ENCODE data around the gene PAOX. TPM values are rescaled to one million over a fixed set of nuclear protein-coding genes. Genes with fewer than 3 reads are reported as not detected.

Gene PAOX
- total RNA-seq, 5 donors from 2014 or later (not counting 1 experiment from before 2014, with no cell fraction given): 4.3 to 20.0 (median 14.5) TPM

- H3K9me3 Mint-ChIP-seq: no peaks in the 10 kb centered on the region
- peaks cover 19 to 37% of the 10 kb centered on the region in 2 donors for H3K27me3 Mint-ChIP-seq
- H3K27ac ChIP-seq (ENCODE audit: low read length): no peak overlapping the region
- H3K27ac Mint-ChIP-seq: no peak overlapping the region
- no peaks in the 10 kb centered on the region for H3K4me1 ChIP-seq (ENCODE audit: control insufficient read depth in 1 of 2, extremely low read depth in 1 of 2, insufficient read depth in 2 of 2, low read length in 2 of 2)
- H3K4me3 Mint-ChIP-seq: no peak overlapping the region
- ATAC-seq (replicated peaks in 1 of 4) (no peak), DNase-seq (no peak)
- peaks cover 0 to 63% of the 10 kb centered on the region in 2 experiments for H3K27me3 ChIP-seq (replicated peaks in 1 of 2; ENCODE audit: control insufficient read depth in 2 of 2, extremely low read depth in 1 of 2, insufficient read depth in 2 of 2, low read length in 1 of 2)
- H3K9me3 ChIP-seq: no peaks in the 10 kb centered on the region
- H3K4me1 Mint-ChIP-seq: no peaks in the 10 kb centered on the region
- ChIA-PET CTCF (no interaction called here), POLR2A (no interaction called here)
- WGBS (ENCODE audit: insufficient coverage): 89% methylated on average over 8 of the region's 8 CpGs
- H3K36me3 Mint-ChIP-seq: no peaks in the 10 kb centered on the region
- no peak overlapping the region for H3K4me3 ChIP-seq (ENCODE audit: control insufficient read depth in 1 of 2, extremely low read depth in 1 of 2, low read length in 1 of 2)
- no peaks in the 10 kb centered on the region for H3K36me3 ChIP-seq (ENCODE audit: control insufficient read depth in 2 of 2, extremely low read depth in 1 of 2, insufficient read depth in 1 of 2, low read length in 1 of 2)
These were observed 29.9 kb upstream of the PAOX start for GRCh38 chr10:133349160-133349568.

GRCh38 chr10:133349577-133350011 lies 29.5 kb upstream of the PAOX start:
- Histone ChIP-seq H3K4me3 (ENCODE audit: control insufficient read depth in 1 of 2, extremely low read depth in 1 of 2, low read length in 1 of 2) (no peak overlapping the region), H3K27me3 (replicated peaks in 1 of 2; ENCODE audit: control insufficient read depth in 2 of 2, extremely low read depth in 1 of 2, insufficient read depth in 2 of 2, low read length in 1 of 2) (peaks cover 0 to 59% of the 10 kb centered on the region in 2 experiments), H3K9me3 (no peaks in the 10 kb centered on the region), H3K36me3 (ENCODE audit: control insufficient read depth in 2 of 2, extremely low read depth in 1 of 2, insufficient read depth in 1 of 2, low read length in 1 of 2) (no peaks in the 10 kb centered on the region), H3K27ac (ENCODE audit: low read length) (no peak overlapping the region), H3K4me1 (ENCODE audit: control insufficient read depth in 1 of 2, extremely low read depth in 1 of 2, insufficient read depth in 2 of 2, low read length in 2 of 2) (no peaks in the 10 kb centered on the region)
- H3K27ac Mint-ChIP-seq: no peak overlapping the region
- H3K9me3 Mint-ChIP-seq: no peaks in the 10 kb centered on the region
- 80% methylated on average over 6 of the region's 9 CpGs for WGBS (ENCODE audit: insufficient coverage)
- CTCF ChIA-PET: no interaction called here
- no peak overlapping the region for H3K4me3 Mint-ChIP-seq
- H3K4me1 Mint-ChIP-seq: no peaks in the 10 kb centered on the region
- POLR2A ChIA-PET: no interaction called here
- no peak for DNase-seq
- peaks cover 16 to 33% of the 10 kb centered on the region in 2 donors for H3K27me3 Mint-ChIP-seq
- no peak for ATAC-seq (replicated peaks in 1 of 4)
- no peaks in the 10 kb centered on the region for H3K36me3 Mint-ChIP-seq

DNA sequence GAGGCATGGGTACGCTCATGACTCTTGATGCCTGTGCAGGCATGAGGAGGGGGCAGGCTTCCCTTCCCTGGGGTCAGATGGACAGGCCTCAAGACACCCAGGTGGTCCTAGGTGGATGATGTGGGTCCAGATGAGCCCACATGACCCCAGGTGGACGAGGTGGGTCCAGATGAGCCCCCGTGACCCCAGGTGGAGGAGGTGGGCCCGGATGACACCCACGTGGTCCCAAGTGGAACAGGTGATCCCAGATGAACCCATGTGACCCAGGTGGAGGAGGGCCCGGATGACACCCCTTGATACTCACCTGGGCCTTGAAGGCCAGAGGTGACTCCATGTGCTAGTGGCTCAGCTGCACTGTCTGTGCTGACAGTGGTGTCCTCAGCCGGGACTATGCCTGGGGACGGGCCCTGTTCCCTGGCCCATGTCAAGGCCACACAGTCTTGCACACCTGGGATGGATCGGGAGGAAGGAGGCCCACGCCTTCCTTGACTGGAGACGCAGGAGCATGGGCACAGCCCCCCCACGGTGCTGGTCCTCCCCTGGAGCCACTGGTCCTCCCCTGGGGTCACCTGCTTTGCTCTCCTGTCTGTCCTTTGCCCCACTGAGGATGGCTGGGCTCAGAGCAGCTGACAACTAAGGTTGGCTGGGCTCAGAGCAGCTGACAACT lies 28.6 kb upstream of the PAOX start:
- Histone ChIP-seq H3K9me3 (no peaks in the 10 kb centered on the region), H3K27ac (ENCODE audit: low read length) (no peak overlapping the region), H3K4me3 (ENCODE audit: control insufficient read depth in 1 of 2, extremely low read depth in 1 of 2, low read length in 1 of 2) (no peak overlapping the region), H3K27me3 (replicated peaks in 1 of 2; ENCODE audit: control insufficient read depth in 2 of 2, extremely low read depth in 1 of 2, insufficient read depth in 2 of 2, low read length in 1 of 2) (peaks cover 0 to 50% of the 10 kb centered on the region in 2 experiments), H3K4me1 (ENCODE audit: control insufficient read depth in 1 of 2, extremely low read depth in 1 of 2, insufficient read depth in 2 of 2, low read length in 2 of 2) (no peaks in the 10 kb centered on the region), H3K36me3 (ENCODE audit: control insufficient read depth in 2 of 2, extremely low read depth in 1 of 2, insufficient read depth in 1 of 2, low read length in 1 of 2) (no peaks in the 10 kb centered on the region)
- WGBS (ENCODE audit: insufficient coverage): 84% methylated on average over 10 of the region's 12 CpGs
- Mint-ChIP-seq H3K27ac (no peak overlapping the region), H3K4me1 (no peaks in the 10 kb centered on the region), H3K9me3 (no peaks in the 10 kb centered on the region), H3K36me3 (no peaks in the 10 kb centered on the region), H3K4me3 (no peak overlapping the region), H3K27me3 (peaks cover 13 to 25% of the 10 kb centered on the region in 2 donors)
- ATAC-seq (replicated peaks in 1 of 4) (no peak), DNase-seq (no peak)
- ChIA-PET POLR2A (no interaction called here), CTCF (no interaction called here)

DNA sequence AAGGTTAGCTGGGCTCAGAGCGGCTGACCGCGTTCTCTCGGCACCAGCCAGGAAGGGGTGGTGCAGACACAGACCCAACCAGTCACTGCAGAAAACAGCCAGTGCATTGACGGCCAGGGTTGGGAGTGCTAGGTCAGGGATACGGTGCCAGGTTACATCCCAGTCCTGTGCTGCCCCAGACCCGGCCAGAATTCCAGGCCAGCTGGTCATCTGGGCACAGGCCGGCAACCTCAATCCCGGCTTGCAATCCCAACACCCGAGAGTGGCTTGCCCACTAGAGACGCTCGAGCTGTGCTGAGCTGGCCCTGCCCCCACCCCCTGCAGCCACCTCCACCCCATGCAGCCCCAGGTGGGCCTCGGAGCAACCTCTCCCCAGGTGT lies 28.1 kb upstream of the PAOX start:
- H3K36me3 Mint-ChIP-seq: no peaks in the 10 kb centered on the region
- H3K9me3 ChIP-seq: no peaks in the 10 kb centered on the region
- no peaks in the 10 kb centered on the region for H3K4me1 Mint-ChIP-seq
- POLR2A ChIA-PET: no interaction called here
- CTCF ChIA-PET: no interaction called here
- no peak overlapping the region for H3K4me3 Mint-ChIP-seq
- H3K4me1 ChIP-seq (ENCODE audit: control insufficient read depth in 1 of 2, extremely low read depth in 1 of 2, insufficient read depth in 2 of 2, low read length in 2 of 2): peaks cover 0 to under 1% of the 10 kb centered on the region in 2 experiments
- no peaks in the 10 kb centered on the region for H3K36me3 ChIP-seq (ENCODE audit: control insufficient read depth in 2 of 2, extremely low read depth in 1 of 2, insufficient read depth in 1 of 2, low read length in 1 of 2)
- H3K27me3 ChIP-seq (replicated peaks in 1 of 2; ENCODE audit: control insufficient read depth in 2 of 2, extremely low read depth in 1 of 2, insufficient read depth in 2 of 2, low read length in 1 of 2): peaks cover 0 to 46% of the 10 kb centered on the region in 2 experiments
- H3K4me3 ChIP-seq (ENCODE audit: control insufficient read depth in 1 of 2, extremely low read depth in 1 of 2, low read length in 1 of 2): no peak overlapping the region
- H3K27ac ChIP-seq (ENCODE audit: low read length): no peak overlapping the region
- no peaks in the 10 kb centered on the region for H3K9me3 Mint-ChIP-seq
- no peak overlapping the region for H3K27ac Mint-ChIP-seq
- H3K27me3 Mint-ChIP-seq: peaks cover 8 to 19% of the 10 kb centered on the region in 2 donors
- DNase-seq: no peak
- WGBS (ENCODE audit: insufficient coverage): 70% methylated on average over 11 of the region's 13 CpGs
- no peak for ATAC-seq (replicated peaks in 1 of 4)

GRCh38 chr10:133351408-133352318 lies 27.4 kb upstream of the PAOX start:
- H3K4me3 Mint-ChIP-seq: no peak overlapping the region
- ChIA-PET POLR2A (no interaction called here), CTCF (no interaction called here)
- WGBS (ENCODE audit: insufficient coverage): 72% methylated on average over 18 of the region's 24 CpGs
- no peaks in the 10 kb centered on the region for H3K9me3 ChIP-seq
- no peak overlapping the region for H3K27ac Mint-ChIP-seq
- H3K4me3 ChIP-seq (ENCODE audit: control insufficient read depth in 1 of 2, extremely low read depth in 1 of 2, low read length in 1 of 2): no peak overlapping the region
- no peaks in the 10 kb centered on the region for H3K9me3 Mint-ChIP-seq
- peaks cover 0 to 7% of the 10 kb centered on the region in 2 experiments for H3K4me1 ChIP-seq (ENCODE audit: control insufficient read depth in 1 of 2, extremely low read depth in 1 of 2, insufficient read depth in 2 of 2, low read length in 2 of 2)
- H3K27me3 ChIP-seq (replicated peaks in 1 of 2; ENCODE audit: control insufficient read depth in 2 of 2, extremely low read depth in 1 of 2, insufficient read depth in 2 of 2, low read length in 1 of 2): peaks cover 0 to 43% of the 10 kb centered on the region in 2 experiments
- no peaks in the 10 kb centered on the region for H3K36me3 Mint-ChIP-seq
- no peak overlapping the region for H3K27ac ChIP-seq (ENCODE audit: low read length)
- H3K4me1 Mint-ChIP-seq: peaks cover 0 to 4% (median 0%) of the 10 kb centered on the region in 3 donors
- no peak for DNase-seq
- no peaks in the 10 kb centered on the region for H3K36me3 ChIP-seq (ENCODE audit: control insufficient read depth in 2 of 2, extremely low read depth in 1 of 2, insufficient read depth in 1 of 2, low read length in 1 of 2)
- ATAC-seq (replicated peaks in 1 of 4): no peak
- peaks cover 4 to 12% of the 10 kb centered on the region in 2 donors for H3K27me3 Mint-ChIP-seq

GRCh38 chr10:133353202-133353959 lies 25.7 kb upstream of the PAOX start:
- Histone ChIP-seq H3K4me3 (ENCODE audit: control insufficient read depth in 1 of 2, extremely low read depth in 1 of 2, low read length in 1 of 2) (no peak overlapping the region), H3K27me3 (replicated peaks in 1 of 2; ENCODE audit: control insufficient read depth in 2 of 2, extremely low read depth in 1 of 2, insufficient read depth in 2 of 2, low read length in 1 of 2) (peaks cover 0 to 27% of the 10 kb centered on the region in 2 experiments), H3K4me1 (ENCODE audit: control insufficient read depth in 1 of 2, extremely low read depth in 1 of 2, insufficient read depth in 2 of 2, low read length in 2 of 2) (peaks cover 0 to 16% of the 10 kb centered on the region in 2 experiments), H3K36me3 (ENCODE audit: control insufficient read depth in 2 of 2, extremely low read depth in 1 of 2, insufficient read depth in 1 of 2, low read length in 1 of 2) (no peaks in the 10 kb centered on the region), H3K9me3 (no peaks in the 10 kb centered on the region), H3K27ac (ENCODE audit: low read length) (no peak overlapping the region)
- Mint-ChIP-seq H3K27me3 (peaks cover 4 to 5% of the 10 kb centered on the region in 2 donors), H3K4me3 (no peak overlapping the region), H3K4me1 (peaks cover 0 to 8% (median 1%) of the 10 kb centered on the region in 3 donors), H3K36me3 (no peaks in the 10 kb centered on the region), H3K9me3 (no peaks in the 10 kb centered on the region), H3K27ac (no peak overlapping the region)
- ATAC-seq (replicated peaks in 1 of 4): no peak
- DNase-seq: no peak
- CTCF ChIA-PET: interaction anchor here in 1 of 2 donors (0.6 kb wide), 1 partner anchor 90 kb away, joined by 3 read pairs; no protein-coding TSS in a partner anchor
- 87% methylated on average over 15 of the region's 16 CpGs for WGBS (ENCODE audit: insufficient coverage)
- POLR2A ChIA-PET: interaction anchor here in 1 of 2 donors (0.5 kb wide), 2 partner anchors 41 to 146 kb away, joined by 3 to 8 read pairs; no protein-coding TSS in a partner anchor
